Central memory CD8-positive, alpha-beta T cell (primary cell): Measurements from ENCODE around the gene METTL17.
"Not testable (repeated sequence)": the region's sequence is repeated elsewhere in the genome, so short reads cannot be mapped to it uniquely, and the experiment has no call there.

ENCODE experiments used
- ATAC-seq: fragments of 150-1000 bp; cut with Tn5 transposase; replicated peaks from 2 replicates; pipeline ENCODE4 v1.10.0; 2022; ENCODE audit warnings: mild to moderate bottlenecking, moderate FRiP score, moderate number of reproducible peaks; ENCODE audit not compliant: poor library complexity, severe bottlenecking; ENCODE audit errors: extremely low read depth
- DNase-seq, 2 donors: peaks; one replicate each; pipeline ENCODE4 v3.0.0; 2021; ENCODE audit warnings: low spot score in 2 of 2
- H3K27ac Mint-ChIP-seq: one replicate; pipeline ENCODE4 v1.8.0; 2022; ENCODE audit warnings: low read depth, mild to moderate bottlenecking, moderate library complexity, mixed read lengths
- H3K27me3 Mint-ChIP-seq: one replicate; pipeline ENCODE4 v1.8.0; 2022; ENCODE audit warnings: mixed read lengths
- H3K36me3 Mint-ChIP-seq: one replicate; pipeline ENCODE4 v1.8.0; 2022; ENCODE audit warnings: mild to moderate bottlenecking, moderate library complexity, mixed read lengths; ENCODE audit not compliant: insufficient read depth
- H3K4me1 Mint-ChIP-seq: one replicate; pipeline ENCODE4 v1.8.0; 2022; ENCODE audit warnings: mixed read lengths
- H3K4me3 Mint-ChIP-seq: one replicate; pipeline ENCODE4 v1.8.0; 2022; ENCODE audit warnings: mild to moderate bottlenecking, moderate library complexity, mixed read lengths
- H3K9me3 Mint-ChIP-seq: one replicate; pipeline ENCODE4 v1.8.0; 2022; ENCODE audit warnings: mixed read lengths

Gene METTL17

GRCh38 chr14:20976291-20976690, 13.5 kb upstream of the METTL17 start:
- DNase-seq = no peak
- Mint-ChIP-seq H3K27me3 (peaks cover 39% of the 10 kb centered on the region), H3K9me3 (no peaks in the 10 kb centered on the region), H3K36me3 (no peaks in the 10 kb centered on the region), H3K27ac (no peak overlapping the region), H3K4me3 (no peak overlapping the region), H3K4me1 (peaks cover 5% of the 10 kb centered on the region)
- no peak for ATAC-seq

GRCh38 chr14:20978687-20979086, 11.1 kb upstream of the METTL17 start:
- H3K27me3 Mint-ChIP-seq = peaks cover 36% of the 10 kb centered on the region
- H3K4me3 Mint-ChIP-seq = no peak overlapping the region
- H3K9me3 Mint-ChIP-seq = no peaks in the 10 kb centered on the region

DNA sequence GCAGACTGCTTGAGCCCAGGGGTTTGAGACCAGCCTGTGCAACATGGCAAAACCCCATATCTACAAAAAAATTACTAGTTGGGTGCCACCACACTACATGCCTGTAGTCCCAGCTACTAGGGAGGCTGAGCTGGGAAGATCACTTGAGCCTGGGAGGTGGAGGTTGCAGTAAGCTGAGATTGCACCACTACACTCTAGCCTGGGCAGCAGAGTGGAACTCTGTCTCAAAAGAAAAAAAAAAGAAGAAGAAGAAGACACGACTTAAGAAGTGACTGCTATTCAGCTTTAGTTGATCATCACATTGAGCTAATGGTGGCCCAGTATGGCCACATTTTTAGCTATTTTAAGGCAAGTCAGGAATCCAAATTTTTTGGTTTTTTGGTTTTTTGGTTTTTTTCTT, 8.9 kb upstream of the METTL17 start:
- ATAC-seq (no peak), DNase-seq (no peak)
- Mint-ChIP-seq H3K4me1 (no peaks in the 10 kb centered on the region), H3K27ac (no peak overlapping the region), H3K9me3 (no peaks in the 10 kb centered on the region), H3K27me3 (peaks cover 46% of the 10 kb centered on the region), H3K4me3 (no peak overlapping the region), H3K36me3 (peaks cover 2% of the 10 kb centered on the region)

More at GRCh38 chr14:20978687-20979086, 11.1 kb upstream of the METTL17 start:
- no peak overlapping the region for H3K27ac Mint-ChIP-seq
- H3K4me1 Mint-ChIP-seq = no peaks in the 10 kb centered on the region
- no peak for ATAC-seq
- H3K36me3 Mint-ChIP-seq = peaks cover under 1% of the 10 kb centered on the region
- DNase-seq = no peak

DNA sequence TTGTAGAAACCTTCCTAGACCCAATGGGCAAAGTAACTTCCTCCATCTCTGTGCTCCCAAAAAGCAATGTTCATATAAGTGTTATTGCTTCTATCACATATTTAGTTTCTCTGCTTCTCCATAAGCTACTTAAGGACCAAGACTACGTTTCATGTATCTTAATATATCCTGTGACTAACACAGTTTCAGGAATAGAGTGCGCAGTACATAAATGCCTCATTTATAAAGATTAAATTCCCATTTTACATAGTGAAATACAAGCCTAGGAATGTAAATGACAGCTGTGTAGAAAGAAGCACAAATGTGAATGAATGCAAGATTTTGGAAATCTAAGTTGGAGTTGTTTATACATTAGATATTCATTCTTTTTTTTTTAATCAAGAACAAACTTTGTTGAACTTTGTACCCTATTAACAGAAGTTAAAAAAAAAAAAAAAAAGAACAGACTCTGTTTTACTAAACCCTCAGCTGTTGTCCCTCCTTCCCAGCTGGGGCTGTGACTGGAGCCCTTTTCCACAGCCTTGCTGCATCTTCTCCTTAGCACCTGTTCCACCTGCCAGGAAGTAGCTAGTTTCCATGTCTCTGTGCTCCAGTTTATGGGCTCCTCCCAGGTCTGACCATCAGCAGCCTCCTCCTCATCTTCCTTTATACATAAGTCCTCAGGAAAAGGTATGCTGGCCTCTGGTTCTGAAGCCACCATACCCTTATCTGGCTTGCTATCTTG, 7.0 kb upstream of the METTL17 start:
- Mint-ChIP-seq H3K27ac (no peak overlapping the region), H3K9me3 (no peaks in the 10 kb centered on the region), H3K4me1 (no peaks in the 10 kb centered on the region), H3K27me3 (peaks cover 46% of the 10 kb centered on the region), H3K4me3 (no peak overlapping the region), H3K36me3 (peaks cover 2% of the 10 kb centered on the region)
- DNase-seq (no peak), ATAC-seq (no peak)

DNA sequence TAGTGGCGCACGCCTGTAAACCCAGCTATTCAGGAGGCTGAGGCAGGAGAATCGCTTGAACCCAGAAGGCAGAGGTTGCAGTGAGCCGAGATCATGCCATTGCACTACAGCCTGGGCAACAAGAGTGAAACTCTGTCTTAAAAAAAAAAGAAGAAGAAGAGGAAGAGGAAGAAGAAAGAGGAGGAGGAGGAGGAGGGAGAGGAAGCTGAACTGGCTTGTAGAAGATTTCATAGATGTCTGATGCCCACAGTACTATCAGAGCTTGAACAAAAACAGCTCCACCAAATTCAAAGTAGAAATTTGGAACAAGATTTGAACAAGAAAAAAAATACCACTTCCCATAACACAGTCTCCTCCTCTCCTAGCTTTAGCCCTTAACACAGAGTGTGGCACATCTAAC, 4.1 kb upstream of the METTL17 start:
- H3K4me3 Mint-ChIP-seq, ATAC-seq, H3K9me3 Mint-ChIP-seq, DNase-seq, H3K4me1 Mint-ChIP-seq, H3K27ac Mint-ChIP-seq, H3K36me3 Mint-ChIP-seq: not testable (repeated sequence)
- H3K27me3 Mint-ChIP-seq = peaks cover 23% of the 10 kb centered on the region

GRCh38 chr14:20986811-20987210, 3.0 kb upstream of the METTL17 start:
- Mint-ChIP-seq H3K4me3 (no peak overlapping the region), H3K27me3 (peaks cover 20% of the 10 kb centered on the region), H3K27ac (no peak overlapping the region), H3K36me3 (peaks cover 13% of the 10 kb centered on the region), H3K9me3 (no peaks in the 10 kb centered on the region), H3K4me1 (peaks cover 21% of the 10 kb centered on the region)
- ATAC-seq (no peak), DNase-seq (no peak)

- DNase-seq (no peak), ATAC-seq (no peak)
- Mint-ChIP-seq H3K4me3 (peak overlapping the region; percentile 93), H3K27ac (no peak overlapping the region), H3K4me1 (peaks cover 27% of the 10 kb centered on the region), H3K36me3 (peaks cover 24% of the 10 kb centered on the region), H3K27me3 (peaks cover 10% of the 10 kb centered on the region), H3K9me3 (no peaks in the 10 kb centered on the region)
Observed at GRCh38 chr14:20988717-20989470, 886 bp upstream of the METTL17 start.

DNA sequence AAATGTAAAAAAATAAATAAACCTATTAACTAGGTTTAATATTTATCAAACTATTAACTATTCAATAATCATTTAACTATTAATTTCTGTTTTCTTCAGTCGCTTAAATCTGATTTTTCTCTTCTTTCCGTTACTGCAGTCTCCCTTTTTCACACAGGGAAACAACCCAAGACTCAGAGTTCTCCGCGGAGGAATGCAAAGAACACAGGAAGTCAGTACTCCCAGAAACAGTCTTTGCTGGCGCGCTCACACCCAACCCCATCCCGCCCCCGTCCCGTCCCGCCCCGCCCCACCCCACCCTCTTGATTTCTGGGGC, 351 bp upstream of the METTL17 start:
- Mint-ChIP-seq H3K36me3 (peaks cover 29% of the 10 kb centered on the region), H3K4me1 (peaks cover 29% of the 10 kb centered on the region), H3K27ac (peak overlapping the region; percentile 92), H3K9me3 (no peaks in the 10 kb centered on the region), H3K4me3 (peak overlapping the region; percentile 93), H3K27me3 (peaks cover 10% of the 10 kb centered on the region)
- ATAC-seq (no peak), DNase-seq (no peak)

DNA sequence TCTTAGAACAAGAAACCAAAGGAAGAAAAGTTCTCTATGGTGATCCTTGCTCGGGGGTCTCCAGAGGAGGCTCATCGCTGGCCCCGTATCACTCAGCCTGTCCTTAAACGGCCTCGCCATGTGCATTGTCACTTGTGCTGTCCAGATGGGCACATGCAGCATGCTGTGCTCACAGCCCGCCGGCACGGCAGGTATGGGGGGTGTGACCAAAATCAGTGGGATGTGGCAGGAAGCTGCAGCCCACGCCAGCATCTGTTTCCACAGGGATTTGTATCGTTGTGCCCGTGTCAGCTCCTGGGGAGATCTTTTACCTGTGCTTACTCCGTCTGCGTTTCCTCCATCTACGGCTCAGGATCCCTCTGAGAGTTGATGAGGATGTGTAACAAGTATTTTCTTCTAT, 6.7 kb downstream of the METTL17 start:
- Mint-ChIP-seq H3K27ac (no peak overlapping the region), H3K36me3 (peaks cover 48% of the 10 kb centered on the region), H3K4me1 (peaks cover 11% of the 10 kb centered on the region), H3K4me3 (no peak overlapping the region), H3K27me3 (no peaks in the 10 kb centered on the region), H3K9me3 (no peaks in the 10 kb centered on the region)
- DNase-seq (no peak), ATAC-seq (no peak)

DNA sequence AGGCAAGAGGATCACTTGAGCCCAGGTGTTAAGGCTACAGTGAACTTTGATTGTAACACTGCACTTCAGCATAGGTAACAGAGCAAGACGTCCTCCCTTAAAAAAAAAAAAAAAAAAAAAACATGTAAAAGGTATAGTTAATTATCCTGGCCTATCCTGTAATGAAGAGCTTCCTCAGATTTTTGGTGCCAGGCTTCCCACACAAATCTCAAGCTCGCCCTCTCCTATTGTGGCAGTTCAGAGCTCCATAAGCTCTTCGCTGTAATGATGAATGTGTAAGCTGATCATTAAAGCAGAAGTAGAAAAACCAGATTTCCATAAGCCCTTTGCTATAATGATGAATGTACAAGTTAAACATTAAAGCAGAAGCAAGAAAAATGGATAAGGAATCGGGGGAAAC, 7.3 kb downstream of the METTL17 start:
- DNase-seq (no peak), ATAC-seq (no peak)
- H3K9me3 Mint-ChIP-seq = no peaks in the 10 kb centered on the region
- H3K27ac Mint-ChIP-seq = no peak overlapping the region
- no peak overlapping the region for H3K4me3 Mint-ChIP-seq
- peaks cover 45% of the 10 kb centered on the region for H3K36me3 Mint-ChIP-seq
- H3K4me1 Mint-ChIP-seq = peaks cover 5% of the 10 kb centered on the region
- no peaks in the 10 kb centered on the region for H3K27me3 Mint-ChIP-seq

- no peak overlapping the region for H3K27ac Mint-ChIP-seq
- peaks cover 41% of the 10 kb centered on the region for H3K36me3 Mint-ChIP-seq
- H3K4me1 Mint-ChIP-seq = peaks cover 5% of the 10 kb centered on the region
- ATAC-seq (no peak), DNase-seq (no peak)
- H3K9me3 Mint-ChIP-seq = no peaks in the 10 kb centered on the region
- H3K27me3 Mint-ChIP-seq = no peaks in the 10 kb centered on the region
- no peak overlapping the region for H3K4me3 Mint-ChIP-seq
Observed at GRCh38 chr14:20997564-20997963, 7.8 kb downstream of the METTL17 start.

DNA sequence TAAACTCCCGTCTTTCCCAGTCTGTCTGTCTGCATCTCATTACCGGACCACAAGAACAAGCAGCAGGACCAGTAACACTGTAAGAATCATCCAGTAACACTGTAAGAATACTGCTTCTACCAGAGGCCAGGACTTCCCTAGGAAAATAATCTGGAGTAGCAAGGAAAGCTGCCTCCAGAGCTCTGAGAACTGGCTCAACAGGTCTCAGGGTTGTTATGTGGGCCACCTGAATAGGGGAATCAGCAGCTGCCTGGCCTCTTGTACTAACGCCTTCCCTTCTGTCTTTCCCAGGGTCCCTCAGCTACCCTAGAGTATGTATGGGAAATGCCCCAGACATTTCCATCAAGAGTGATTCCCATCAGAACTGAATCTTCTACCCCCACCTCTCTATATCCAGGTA, 8.4 kb downstream of the METTL17 start:
- H3K4me1 Mint-ChIP-seq = peaks cover 5% of the 10 kb centered on the region
- DNase-seq = no peak
- ATAC-seq = no peak
- no peak overlapping the region for H3K27ac Mint-ChIP-seq
- H3K9me3 Mint-ChIP-seq = no peaks in the 10 kb centered on the region
- H3K27me3 Mint-ChIP-seq = no peaks in the 10 kb centered on the region
- H3K36me3 Mint-ChIP-seq = peaks cover 39% of the 10 kb centered on the region
- H3K4me3 Mint-ChIP-seq = no peak overlapping the region

DNA sequence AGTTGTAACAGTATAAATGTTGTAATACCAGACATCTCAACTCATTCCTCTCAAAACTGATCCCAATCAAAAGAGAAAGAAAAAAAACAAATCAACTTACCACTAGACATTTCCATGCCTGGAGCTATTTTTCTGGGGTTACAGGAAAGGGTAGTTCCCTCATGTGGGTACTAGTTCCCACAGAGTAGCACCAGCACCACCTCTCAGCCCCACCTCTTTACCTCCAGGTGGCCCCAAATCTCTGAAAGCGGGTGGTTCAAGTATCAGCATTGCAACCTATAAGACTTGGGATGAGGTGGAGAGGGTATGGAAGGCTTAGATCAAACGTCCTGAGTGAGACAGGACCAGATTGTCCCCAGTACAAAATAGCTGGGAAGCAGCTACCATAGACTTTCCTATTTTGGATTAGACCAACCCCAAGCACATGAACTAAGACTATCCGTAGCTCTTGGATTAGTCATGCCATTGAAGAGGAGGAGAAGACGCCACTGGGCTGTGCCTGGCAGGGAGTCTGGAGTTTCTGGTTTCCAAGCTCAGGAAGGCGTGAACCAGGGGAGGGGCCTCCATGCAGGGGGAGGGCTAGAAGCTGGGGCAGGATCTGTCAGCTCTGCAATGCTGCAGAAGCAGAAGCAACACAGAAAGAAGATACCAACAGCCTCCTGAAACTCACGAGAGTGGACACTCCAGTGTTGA, 9.0 kb downstream of the METTL17 start, which contains the start of gene SLC39A2:
Gene SLC39A2, plus strand, starts transcription at position 620 of the 693 bp plus-strand sequence. CDS start 154 bp downstream, outside the sequence.
- Mint-ChIP-seq H3K27me3 (no peaks in the 10 kb centered on the region), H3K9me3 (no peaks in the 10 kb centered on the region), H3K36me3 (peaks cover 35% of the 10 kb centered on the region), H3K27ac (no peak within 1 kb of the TSS), H3K4me1 (peaks cover 3% of the 10 kb centered on the region), H3K4me3 (no peak within 1 kb of the TSS)
- no peak for DNase-seq
- ATAC-seq = no peak
